GM18508 (cell line): ENCODE data around the gene RAPGEF1.
"Not testable (repeated sequence)": the region's sequence is repeated elsewhere in the genome, so short reads cannot be mapped to it uniquely, and the experiment has no call there.

Source experiments
- ATAC-seq: cut with Tn5 transposase; IDR thresholded peaks from one replicate; pipeline ENCODE4 v1.9.1; 2021; ENCODE audit warnings: moderate number of reproducible peaks; ENCODE audit not compliant: insufficient read depth, unreplicated experiment

The RAPGEF1 gene

DNA sequence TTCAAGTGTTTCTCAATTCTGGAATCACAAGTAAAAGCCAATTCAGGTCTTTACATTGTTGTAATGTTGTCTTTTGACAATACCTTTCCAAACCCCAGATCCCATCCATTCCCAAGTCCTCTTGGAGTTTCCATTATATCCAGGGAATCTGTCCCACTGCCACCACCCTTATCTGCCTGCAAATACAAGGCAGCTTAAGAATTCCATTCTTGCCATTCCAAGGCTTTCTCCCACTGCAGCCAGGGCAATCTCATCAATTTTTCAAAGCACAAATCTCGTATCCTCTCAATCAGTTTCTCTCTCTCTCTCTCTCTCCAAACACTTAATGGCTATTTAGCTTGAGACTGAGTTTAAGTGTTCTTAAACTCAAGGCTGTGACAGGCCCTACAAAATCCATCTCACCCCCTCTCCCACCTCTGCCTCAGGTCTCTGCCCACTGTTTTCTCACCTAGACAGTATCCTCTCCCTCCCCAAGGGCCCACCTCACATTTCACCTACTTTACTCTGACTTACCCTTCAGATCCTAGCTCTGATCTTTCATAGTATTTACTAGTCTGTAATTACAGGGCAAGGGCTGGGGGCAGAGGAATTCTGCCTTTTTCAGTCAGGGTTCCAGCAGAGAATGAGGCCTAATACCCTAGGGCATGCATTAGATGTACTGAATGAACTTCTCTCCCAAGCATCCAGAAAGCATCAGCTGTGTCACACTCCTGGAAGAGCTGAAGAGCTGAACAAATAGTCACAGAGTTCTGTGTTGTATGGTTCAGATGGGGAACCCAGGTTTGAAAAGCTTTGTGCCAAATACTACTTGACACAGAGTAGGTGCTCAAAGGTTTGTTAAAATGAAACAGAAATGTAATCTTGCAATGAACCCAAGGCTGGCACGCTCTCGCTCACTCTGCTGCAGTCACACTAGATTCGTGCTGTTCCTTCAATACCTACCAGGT is 46.0 kb downstream of the RAPGEF1 start:
- no peak for ATAC-seq

- ATAC-seq, result no peak
Observed at GRCh38 chr9:131692612-131693562, 47.0 kb downstream of the RAPGEF1 start.

DNA sequence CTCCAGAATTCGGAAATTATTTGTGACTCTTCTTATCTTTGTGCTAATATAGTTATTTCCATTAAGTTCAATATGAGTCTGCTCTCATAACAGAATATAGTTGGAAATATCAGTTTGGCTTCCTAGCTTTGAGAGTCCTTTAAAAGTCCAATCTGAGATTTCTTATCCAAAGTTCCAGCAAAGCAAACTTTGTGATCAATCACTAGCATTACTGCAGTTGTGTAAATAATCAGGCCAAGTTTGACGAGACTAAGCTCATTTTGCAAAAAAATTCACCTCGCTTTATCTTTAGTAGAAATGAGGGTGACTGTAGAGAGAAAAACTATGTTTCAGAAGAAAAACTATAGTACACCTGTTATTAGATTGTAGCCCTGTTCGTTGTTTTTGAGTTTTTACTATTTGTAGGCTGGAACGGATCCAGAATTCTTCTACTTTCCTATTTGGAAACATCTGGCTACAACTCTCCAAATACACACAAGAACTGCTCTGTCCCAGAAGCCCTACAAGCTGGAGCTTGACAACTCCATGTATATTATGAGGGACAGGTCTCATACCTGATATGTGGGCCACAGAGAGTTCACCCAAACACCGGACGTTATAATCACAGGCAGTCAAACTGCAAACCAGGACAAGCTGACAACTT is 47.8 kb downstream of the RAPGEF1 start:
- ATAC-seq, result no peak

DNA sequence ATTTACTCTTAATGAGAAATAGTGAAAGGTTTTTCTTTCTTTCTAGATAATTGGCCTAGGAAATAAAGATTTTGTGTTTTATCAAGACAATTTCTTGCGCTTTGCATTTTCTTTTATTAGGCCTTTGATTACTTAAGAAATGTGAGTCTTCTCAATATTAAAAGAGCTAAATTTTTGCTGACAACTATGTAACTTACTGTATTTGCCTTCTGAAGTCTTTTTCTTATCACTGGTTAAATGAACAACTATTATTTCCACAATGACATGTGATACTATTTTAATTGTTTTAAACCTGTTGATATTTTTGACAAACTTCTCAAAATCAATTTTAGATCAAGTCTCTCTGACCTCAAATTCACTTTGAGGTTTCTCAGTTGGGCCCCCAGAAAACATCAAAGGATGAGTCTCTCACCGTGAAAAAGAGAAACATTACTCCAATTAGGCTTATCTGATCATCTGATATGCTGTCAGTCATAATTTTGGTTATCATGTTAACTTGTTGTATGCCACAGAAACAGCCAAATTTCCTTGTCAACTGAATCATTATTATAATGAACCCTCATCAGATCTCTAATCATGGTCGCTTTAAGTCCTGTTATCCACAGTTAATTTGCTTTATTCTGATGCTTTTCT is 48.8 kb downstream of the RAPGEF1 start:
- no peak for ATAC-seq

- ATAC-seq, result no peak
Observed at GRCh38 chr9:131690462-131690861, 49.4 kb downstream of the RAPGEF1 start.

DNA sequence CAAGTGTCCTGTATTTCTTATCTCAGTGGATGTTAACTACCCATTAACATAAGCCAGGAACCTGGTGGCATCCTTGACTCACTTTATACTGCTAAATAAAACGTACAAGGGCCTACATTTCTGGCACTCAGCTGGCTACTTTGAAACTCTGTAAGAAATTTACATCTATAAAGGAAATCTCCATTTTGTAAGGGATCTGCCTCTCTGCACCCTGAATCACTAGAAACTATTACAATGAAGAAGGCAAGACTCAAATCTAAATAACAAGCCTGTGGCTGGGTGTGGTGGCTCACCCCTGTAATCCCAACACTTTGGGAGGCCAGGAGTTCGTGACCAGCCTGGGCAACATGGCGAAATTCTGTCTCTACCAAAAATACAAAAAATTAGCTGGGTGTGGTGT is 51.5 kb downstream of the RAPGEF1 start:
- ATAC-seq, result no peak

DNA sequence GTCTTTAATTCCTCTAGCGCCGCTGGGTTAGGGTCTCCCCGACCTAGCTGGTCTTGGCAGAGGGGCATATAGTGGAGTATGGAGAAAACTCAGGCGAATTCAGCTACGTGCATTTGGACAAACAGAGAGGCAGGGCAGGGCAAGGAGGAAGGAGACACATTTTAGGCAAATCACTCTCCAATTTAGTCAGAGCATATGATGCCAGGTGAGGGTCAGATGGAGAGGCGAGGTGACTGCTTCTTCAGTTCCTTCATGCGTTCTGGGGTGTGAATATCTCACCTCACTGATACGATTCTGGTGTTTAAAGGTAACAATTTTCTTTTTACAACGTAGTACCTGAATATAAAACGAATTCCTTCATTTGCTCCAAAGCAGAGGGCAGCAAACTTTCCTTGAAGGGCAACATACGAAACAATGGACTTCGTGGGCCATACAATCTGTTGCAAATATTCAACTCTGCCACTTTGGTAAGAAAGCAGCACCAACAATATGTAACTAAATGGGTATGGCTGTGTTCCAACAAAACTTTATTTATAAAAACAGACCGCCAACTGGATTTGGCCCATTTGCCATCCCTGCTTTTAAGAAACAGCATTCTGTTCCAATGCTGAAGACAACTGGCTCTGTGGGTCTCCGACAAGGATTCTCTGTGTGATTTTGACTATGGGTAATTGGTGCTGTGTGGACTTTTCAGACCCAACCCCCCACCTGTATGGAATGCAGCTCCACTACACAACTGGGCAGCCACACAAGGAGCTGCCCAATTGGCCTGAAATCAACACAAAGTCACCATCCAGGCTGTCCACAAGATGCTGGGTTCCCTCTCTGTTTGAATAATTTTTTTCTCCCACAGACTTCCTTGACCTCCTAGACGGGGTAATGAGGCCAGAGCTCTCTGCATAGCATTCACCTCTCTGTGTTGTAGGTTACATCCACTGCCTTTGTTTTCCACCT is 53.8 kb downstream of the RAPGEF1 start:
- ATAC-seq, result no peak

DNA sequence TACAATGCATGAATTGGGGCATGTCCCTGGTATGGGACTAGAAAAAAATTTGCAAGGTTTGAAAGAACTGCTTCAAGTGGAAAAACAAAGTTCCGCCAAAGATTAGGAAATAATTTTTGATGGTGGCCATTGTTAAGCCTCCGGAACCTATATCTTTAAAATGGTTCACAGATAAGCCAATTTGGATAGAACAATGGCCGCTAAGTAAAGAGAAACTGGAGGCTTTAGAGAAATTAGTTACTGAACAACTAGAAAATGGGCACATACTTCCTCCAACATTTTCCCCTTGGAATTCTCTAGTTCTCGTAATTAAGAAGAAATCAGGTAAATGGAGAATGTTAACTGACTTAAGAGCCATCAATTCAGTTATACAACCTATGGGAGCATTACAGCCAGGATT is 56.8 kb downstream of the RAPGEF1 start:
- not testable (repeated sequence) for ATAC-seq

GRCh38 chr9:131682261-131682660 is 57.6 kb downstream of the RAPGEF1 start:
- no peak for ATAC-seq

DNA sequence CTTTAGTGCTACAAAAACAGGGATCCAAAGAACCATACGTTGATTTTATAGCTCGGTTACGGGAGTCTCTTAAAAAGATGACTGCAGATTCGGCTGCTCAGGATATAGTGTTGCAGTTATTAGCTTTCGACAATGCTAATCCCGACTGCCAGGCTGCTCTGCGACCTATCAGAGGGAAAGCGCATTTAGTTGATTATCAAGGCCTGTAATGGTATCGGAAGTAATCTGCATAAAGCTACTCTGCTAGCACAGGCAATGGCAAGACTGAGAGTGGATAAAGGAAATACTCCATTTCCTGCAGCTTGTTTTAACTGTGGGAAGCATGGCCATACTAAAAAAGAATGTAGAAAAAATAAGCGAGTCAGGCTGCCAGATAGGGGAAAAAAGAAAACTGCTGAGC is 58.0 kb downstream of the RAPGEF1 start:
- not testable (repeated sequence) for ATAC-seq

GRCh38 chr9:131681108-131681507 is 58.8 kb downstream of the RAPGEF1 start:
- not testable (repeated sequence) for ATAC-seq

GRCh38 chr9:131679261-131680020 is 60.4 kb downstream of the RAPGEF1 start:
- no peak for ATAC-seq

- ATAC-seq, result no peak
Observed at GRCh38 chr9:131678499-131679111, 61.3 kb downstream of the RAPGEF1 start.

DNA sequence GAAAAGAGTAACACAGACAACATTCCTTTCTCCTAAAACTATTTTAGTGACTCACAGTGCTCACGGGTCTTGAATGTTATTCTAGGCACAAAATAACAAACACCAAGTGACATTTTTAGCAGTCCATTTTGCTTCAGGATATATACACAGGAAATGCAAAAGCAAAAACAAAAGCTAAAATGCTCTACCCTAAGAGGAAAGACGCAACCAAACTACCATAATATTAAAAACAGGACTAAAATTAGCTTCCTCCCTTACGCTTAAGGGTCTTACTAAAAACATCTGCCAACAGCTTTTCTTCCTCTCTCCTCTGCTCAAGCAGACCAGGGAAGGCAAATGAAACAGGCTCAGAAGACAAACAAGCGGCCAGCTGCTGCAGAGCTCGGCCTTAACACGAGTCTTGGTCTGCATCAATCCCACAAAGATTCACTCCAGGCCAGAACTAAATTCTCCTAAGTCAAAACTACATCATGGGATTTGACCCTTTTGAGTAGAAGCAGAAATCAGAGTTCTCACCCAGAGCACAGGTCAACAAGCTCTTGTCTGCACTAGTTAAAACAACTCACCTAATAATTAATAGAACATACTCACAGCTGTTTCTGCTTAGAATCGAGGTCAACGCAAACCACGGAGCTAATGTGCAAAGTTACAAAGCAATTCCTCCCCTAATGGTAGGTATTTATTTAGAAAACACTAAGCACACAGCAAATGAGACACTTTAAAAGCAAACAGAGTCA is 62.3 kb downstream of the RAPGEF1 start:
- ATAC-seq, result no peak

DNA sequence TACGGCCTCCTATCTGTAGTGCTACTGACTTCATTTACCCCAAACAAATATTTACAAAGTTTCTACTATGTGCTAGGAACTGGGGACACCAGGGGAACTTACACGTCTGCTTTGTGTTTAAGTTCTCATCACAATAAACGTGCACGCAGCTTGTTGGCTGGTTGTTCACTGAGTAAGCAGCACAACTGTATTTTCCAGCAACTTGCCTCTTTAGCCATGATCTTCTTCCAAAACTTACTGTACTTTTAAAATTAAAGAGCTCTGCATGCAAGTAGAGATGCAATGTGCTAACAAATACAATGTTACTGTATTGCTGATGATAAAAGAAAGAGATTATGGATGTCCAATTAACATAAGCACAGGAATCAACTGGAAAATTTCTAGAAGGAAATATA is 62.8 kb downstream of the RAPGEF1 start:
- no peak for ATAC-seq

DNA sequence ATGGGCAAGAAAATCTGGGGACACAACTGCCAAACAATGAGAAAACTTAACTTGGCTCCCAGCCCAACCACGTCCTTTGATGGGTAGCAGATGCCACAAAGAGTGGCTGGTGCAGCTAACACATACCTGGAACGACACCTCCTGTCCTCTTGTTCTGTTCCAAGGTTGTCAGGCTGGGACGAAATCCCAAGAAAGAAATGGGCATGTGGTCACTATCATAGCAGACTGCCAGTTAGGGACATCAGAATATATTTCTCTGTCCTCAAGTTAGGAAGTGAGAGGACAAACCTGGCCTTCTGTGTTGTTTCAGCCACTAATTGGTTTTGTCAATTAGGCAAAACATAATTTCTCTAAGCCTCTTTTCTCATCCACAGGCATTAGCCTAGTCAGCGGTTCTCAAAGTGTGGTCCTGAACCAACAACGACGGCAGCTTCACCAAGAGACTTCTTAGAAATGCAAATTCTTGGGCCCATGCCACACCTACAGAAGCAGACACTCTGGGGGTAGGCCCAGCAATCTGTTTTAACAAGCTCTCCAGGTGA is 63.4 kb downstream of the RAPGEF1 start:
- no peak for ATAC-seq
